GM21360 (cell line): ENCODE results near the gene ACTMAP.
"Not testable (repeated sequence)": the region's sequence is repeated elsewhere in the genome, so short reads cannot be mapped to it uniquely, and the experiment has no call there.

Experiments used
- ATAC-seq: cut with Tn5 transposase; IDR thresholded peaks from one replicate; pipeline ENCODE4 v1.9.1; 2021; ENCODE audit warnings: mild to moderate bottlenecking, moderate library complexity; ENCODE audit not compliant: unreplicated experiment

ACTMAP gene, protein sequence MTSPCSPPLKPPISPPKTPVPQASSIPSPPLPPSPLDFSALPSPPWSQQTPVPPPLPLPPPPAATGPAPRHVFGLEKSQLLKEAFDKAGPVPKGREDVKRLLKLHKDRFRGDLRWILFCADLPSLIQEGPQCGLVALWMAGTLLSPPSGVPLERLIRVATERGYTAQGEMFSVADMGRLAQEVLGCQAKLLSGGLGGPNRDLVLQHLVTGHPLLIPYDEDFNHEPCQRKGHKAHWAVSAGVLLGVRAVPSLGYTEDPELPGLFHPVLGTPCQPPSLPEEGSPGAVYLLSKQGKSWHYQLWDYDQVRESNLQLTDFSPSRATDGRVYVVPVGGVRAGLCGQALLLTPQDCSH

DNA sequence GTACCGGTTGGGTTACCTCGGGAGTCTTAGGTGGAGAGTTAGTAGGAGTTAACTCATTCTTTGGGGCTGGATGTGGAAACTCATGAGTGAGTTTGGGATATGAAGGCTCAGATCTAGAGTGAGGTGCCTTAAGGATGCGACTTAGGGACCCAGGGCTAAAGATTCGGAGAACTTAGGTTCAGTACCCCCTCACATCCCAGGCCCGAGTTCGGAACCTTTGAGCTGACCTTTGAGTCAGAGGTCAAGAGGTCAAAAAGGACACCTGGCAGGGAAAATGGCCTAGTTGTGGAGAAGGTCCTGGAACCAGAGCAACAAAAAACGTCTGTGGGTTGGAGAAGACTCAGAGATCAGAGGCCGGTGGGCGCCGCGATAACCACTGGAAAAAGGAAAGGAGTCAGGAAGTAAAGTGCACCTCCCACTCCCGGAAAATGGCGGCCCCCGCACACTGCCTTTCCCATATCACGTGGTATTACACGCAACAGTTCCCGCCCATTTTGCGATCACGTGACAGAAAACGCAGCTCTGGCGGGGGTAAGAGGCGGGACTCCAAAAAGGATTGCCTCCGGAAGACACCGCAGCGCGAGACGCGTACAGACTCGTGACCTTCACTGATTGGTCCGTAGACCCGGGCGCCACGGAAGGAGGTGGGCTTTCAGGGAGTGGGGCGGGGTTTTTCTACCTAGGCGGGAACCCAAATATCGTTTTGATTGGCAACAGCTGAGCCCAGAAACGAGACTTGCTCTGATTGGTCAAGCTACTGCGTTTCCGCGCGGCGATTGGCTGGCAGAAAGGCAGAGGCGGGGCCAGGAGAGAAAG lies at the start of gene ACTMAP:
TSS of gene ACTMAP (minus strand) at position 420 of the 816 bp plus-strand sequence. CDS start 674 bp downstream, outside the sequence.
- peak; percentile 79 for ATAC-seq

DNA sequence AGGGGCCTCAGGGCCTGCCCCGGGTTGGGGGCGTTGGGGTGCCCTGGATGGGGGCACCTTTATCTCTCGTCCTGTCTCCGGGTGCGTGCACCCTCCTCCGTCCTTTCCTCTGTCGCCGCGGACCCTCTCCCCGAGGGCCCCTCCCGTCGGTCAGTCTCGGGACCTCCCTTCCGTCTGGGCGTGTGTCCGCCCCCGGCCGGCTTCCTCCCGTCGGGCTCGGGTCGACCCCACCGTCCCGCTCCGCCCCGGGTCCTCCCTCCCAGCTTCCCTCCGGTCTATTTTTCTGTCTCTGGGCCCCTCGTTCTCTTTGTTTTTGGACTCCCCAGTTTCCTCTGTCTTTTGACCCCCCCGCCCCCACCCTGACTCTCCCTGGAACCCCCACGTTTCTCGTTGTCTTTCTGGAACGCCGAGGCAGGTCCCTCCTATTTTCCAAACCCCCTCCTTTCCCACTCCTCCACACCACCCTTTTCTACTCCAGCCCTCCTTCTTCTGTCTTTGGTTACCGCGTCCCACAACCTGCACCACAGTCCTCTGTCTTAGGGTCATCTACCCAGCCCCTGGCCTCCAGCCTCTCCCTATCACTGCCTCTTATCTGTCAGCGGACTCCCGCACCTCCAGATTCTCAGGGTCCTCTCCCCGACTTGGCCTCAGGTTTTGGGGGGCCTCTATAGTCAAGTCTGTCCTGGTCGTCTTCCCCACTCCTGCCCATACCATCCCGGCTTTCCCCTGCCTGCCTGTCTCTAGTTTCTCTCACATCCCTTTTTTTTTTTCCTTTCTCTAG lies 49.5 kb upstream of the ACTMAP start:
- no peak for ATAC-seq

DNA sequence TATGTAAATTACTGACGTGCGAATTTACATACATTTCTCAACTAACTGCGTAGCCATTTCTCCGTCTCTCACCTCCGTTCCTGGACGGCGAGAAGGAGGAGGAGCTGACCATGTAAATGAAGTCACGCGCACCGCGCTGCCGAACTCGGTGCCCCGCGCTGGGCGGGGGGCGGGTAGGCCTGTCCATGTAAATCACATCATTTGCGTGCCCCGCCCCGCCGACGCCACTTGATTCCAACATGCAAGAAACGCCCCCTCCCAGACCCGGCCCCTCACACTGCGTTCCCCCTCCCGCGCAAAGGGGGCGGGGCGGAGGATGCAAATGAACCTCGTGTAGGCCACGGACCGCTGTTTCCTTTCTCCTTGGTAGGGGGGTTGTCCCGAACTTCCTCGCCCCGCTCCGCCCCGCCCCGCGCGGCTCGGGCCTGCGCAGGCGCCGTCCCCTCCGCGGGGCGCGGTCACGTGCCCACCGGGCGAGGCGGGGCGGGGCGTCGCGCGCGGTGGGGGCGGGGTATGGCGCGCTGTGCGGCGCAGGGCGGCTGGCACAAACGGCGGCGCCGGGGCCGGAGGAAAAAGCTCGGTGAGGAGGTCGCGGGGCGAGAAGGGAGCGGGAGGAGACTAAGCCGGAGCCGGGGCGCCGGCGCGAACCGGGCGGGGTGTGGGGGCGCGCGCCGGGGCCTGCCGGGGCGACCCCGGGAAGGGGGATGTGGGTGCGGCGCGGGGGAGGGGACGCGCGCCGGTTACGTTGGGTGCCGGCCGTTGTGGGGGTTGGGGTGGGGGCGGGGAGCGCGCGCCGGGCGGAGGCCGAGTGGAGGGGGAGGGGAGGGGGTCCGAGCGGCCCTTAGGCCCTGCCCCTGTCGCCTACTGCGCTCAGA lies 48.6 kb upstream of the ACTMAP start, which contains the start of gene EGLN2:
TSS of gene EGLN2 (plus strand) at position 509 of the 875 bp plus-strand sequence. CDS start 1,382 bp downstream, outside the sequence.
- ATAC-seq, result peak; percentile 74

DNA sequence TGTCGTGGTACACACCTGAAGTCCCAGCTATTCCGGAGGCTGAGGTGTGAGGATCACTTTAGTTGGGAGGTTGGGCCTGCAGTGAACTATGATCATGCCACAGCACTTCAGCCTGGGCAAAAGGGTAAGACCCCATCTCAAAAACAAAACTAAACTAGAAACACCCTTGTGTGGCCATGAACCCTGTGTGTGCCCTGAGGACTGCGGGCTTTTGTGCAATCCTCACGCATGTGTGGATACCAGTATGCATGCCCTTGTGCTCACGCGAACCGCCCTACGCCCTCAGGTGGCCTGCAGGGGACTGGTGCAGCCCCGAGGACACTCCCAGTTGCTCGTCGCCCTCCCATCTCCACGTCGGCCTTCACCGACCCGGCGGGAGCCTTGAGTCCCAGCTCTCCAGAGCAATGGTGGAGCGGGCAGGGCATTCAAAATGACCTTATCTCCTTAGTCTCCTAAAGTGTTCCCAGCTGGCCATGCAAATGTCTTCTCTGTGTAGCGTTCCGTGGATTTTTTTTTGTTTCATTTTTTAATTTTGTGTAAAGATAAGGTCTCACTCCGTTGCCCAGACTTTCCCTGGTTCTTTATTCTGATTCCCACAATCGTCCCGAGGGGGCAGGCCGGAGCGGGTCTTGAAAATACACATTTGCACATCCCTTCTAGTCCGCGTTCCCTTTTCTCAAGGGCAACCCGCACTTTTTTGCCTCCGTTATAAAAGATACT lies 47.8 kb upstream of the ACTMAP start:
- peak; percentile 29 for ATAC-seq

DNA sequence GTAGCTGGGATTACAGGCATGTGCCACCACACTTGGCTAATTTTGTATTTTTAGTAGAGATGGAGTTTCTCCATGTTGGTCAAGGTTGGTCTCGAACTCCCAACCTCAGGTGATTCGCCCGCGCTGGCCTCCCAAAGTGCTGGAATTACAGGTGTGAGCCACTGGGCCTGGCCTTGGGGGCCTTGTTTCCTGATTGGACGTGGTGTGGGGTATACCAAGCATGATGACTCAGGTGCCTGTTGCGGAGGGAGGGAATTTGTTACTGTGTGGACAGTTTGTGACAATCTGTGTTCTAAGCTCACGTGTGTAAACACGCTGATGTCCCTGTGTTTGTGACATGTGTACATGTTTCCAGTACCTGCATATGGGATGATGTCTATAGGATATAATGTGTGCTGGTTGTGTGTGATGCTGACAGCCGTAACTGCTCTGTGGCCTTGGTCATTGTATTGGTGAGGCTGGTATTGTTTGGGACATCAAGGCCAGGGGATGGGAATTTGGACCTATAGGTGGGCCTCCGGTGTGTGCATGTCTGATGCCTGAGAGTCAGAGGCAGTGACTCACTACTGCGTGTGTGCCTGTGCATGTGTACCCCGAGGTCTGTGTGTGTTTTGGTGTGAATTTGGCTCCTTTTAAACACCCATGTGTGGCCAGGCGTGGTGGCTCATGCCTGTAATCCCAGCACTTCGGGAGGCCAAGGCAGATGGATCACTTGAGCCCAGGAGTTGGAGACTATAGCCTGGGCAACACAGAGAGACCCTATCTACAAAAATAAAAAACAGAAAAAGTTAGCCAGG lies 47.1 kb upstream of the ACTMAP start:
- ATAC-seq, result no peak

DNA sequence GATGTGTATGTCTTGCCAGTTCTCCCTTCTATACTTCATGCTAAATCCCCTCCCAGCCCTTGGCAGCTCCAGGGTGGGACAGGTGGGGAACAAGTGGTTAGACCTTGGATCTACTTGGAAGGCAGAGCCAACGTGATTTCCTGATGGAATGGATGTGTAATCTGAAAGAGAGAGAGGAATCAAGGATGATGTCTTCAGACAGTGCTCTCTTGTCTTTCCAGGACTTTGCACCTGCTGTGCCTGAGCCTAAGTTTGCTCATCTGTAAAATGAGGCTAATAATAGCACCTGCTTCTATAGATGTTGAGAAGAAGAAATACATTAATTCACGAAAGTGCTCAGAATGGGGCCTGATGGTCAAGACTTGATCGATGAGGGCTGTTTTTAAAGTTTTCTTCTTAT lies 41.7 kb upstream of the ACTMAP start:
- no peak for ATAC-seq

DNA sequence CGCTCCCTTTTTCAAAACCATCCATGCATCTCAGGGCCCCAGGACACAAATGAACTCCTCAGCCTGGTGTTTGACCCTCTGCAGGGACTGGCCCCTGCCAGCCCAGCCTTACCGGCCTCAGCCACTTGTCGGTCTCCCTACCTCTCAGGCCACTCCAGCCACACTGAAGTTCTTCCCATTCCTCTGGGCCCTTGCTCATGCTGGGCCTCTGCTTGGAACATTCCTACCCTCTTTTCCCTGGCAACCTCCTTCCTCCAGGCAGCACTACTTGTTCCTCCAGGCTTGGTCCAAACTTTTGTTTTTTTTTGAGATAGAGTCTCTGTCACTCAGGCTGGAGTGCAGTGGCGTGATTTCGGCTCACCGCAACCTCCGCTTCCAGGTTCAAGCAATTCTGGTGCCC lies 41.1 kb upstream of the ACTMAP start:
- ATAC-seq, result no peak

DNA sequence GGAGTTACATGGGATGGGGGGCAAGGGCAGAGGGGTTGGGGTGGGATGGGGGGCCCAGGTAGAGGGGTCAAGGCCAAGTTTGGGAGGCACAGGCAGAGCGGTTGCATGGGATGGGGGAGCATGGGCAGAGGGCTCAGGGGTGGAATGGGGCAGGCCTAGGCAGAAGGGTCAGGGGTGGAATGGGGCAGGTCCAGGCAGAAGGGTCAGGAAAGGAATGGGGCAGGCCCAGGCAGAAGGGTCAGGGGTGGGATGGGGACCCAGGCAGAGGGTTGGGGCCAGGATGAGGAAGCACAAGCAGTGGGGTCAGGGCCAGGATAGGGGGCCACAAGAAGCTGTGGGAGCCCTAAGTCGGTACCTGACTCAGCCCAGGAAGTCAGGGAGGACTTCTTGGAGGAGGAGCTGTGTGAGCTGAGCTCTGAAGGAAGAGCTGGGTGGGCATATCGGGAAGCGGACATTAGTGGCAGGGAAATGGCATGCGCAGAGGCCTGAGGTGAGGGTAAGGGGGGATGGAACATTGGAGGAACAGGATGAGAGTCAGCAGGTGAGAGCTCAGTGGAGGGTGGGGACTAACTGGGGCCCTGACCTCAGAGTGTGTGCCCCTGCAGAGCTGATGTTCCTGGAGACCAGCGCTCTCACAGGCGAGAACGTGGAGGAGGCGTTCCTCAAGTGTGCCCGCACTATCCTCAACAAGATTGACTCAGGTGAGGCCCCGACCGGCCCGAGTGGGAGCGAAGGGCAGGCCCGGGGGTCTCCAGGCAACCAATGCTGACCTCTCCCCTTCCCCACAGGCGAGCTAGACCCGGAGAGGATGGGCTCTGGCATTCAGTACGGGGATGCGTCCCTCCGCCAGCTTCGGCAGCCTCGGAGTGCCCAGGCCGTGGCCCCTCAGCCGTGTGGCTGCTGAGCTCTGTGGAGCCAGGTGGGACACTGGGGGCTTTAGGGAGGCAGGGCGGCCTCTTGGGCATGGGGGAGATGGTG lies 36.1 kb upstream of the ACTMAP start:
- no peak for ATAC-seq

DNA sequence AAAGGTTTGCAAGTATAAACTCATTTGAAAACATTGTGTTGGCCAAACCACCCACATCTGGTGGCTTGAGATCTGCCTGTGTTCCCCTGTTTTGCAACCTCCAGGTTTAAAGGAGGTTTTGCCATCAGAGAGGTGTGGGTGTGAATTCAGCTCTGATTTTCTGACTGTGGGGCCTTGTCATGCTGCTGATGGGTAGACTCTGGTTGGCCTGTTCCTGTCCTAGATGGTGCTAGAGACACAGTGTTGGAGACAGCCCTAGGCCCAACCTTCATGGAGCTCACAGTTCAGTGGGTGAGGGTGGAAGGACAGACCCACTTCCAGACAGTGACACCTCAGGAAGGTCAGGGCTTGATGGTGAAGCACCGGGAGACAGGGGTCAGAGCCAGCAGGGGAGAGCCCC lies 35.2 kb upstream of the ACTMAP start:
- no peak for ATAC-seq

DNA sequence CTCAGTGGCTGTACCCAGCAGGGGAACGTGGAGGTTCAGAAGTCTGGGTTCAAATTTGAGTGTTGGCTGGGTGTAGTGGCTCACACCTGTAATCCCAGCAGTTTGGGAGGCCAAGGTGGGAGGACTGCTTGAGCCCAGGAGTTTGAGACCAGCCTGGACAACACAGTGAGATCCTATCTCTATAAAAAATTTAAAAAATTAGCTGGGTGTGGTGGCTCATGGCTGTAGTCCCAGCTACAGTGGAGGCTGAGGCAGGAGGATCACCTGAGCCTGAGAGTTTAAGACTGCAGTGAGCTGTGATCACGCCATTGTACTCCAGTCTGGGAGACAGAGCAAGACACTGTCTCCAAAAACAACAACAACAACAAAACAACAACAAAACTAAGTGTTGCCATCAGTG lies 33.9 kb upstream of the ACTMAP start:
- ATAC-seq, result not testable (repeated sequence)

DNA sequence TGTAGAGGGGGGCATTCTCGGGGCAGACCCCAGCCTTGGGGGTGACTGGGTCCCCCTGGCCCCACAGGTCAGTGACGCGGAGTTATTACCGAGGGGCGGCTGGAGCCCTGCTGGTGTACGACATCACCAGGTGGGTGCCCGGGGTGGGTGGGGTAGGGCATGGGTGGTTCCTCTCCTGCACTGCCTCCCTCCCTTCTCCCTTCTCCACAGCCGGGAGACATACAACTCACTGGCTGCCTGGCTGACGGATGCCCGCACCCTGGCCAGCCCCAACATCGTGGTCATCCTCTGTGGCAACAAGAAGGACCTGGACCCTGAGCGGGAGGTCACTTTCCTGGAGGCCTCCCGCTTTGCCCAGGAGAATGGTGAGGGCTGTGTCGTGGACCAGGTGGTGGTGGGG lies 33.4 kb upstream of the ACTMAP start:
- no peak for ATAC-seq

DNA sequence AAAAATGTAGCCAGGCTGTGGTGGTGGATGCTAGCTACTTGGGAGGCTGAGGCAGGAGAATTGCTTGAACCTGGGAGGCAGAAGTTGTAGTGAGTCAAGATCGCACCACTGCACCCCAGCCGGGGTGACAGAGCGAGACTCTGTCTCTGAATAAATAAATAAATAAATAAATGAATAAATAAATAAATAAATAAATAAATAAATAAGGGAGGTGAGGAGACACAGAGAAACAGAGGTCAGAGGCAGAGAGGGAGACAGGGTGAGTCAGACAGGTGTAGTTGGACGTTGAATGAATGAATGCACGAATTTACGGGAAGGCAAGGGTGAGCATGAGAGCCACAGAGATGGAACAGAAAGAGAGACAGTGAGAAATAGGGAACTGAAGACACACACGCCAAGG lies 30.9 kb upstream of the ACTMAP start:
- no peak for ATAC-seq

DNA sequence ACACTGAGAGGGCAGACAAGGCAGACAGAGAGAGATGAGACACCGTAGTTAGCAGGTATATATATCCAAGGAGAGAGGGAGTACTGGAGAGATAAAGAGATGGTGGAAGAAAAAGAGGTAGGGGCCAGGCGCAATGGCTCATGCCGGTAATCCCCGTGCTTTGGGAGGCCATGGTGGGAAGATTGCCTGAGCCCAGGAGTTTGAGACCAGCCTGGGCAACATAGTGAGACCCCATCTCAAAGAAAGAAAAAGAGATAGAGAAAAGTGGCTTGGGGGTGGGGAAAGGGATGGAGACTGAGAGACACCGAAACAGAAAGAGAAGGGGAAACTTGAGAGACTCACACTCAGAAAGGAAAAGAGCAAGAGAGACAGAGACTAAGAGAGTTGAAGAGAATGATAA lies 30.3 kb upstream of the ACTMAP start:
- ATAC-seq, result no peak

DNA sequence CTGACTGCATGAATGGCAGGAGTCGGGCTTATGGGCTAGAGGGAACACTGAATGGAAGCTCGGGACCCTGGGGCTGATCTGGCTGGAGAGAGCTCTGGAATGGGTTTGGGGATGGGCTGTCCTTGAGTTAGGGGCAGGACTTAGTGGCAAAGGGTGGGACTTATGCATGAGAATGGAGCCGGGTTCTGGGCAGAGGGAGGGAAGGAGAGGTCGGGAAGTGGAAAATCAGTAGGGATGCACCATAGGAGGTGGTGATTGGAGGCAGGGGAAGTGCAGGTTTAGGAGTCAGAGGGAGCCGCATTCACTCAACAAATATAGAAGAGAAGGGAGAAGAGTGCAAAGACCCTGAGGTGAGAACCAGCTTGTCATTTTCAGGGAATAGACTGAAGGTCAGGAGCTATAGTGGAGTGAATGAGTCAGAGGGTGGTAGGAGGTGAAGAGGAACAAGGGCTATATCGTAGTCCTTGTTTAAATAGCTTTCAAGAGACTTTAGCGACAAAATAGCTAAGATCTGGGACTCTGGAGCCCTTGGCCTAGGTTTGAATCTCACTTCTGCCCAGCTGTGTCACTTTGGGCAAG lies 28.5 kb upstream of the ACTMAP start:
- no peak for ATAC-seq

DNA sequence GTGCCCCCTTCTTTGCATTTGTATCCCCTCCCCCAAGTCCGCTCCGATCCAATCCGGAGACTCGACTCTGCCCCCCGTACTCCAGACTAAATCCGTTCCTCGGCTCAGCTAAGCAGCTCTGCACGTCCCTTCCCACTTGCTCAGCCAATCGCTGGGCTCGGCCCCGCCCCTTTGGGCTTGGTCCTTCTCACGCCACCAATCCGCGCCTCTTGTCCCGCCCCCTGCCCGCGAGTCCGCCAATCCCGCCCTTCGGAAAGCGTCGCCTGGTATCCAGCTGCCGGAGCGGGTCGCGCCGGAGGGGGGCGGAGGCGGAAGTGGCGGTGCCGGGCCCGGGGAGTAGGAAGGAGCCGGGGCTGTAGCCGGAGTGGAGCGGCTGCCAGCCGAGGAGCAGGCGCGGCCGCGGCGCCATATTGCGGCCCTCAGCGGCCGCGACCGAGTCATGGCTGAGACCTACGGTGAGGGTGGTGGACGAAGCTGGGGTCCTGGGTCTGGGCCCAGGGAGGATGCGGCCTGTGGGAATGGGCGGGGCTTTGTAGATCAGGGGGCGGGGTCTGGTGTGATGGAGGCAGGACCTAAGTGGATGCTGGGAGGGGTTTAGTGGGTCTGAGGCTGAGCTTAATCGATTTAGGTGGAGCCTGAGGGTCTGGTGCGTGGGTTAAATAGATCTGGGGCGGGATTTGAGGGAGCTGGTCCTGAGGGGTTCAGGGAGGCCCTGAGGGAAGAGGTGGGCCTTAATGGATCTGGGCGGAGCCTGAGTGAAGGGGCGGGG lies 27.8 kb upstream of the ACTMAP start, which contains the start of gene RAB4B:
TSS of gene RAB4B (plus strand) at position 311 of the 769 bp plus-strand sequence. CDS start at position 440, 129 bp downstream.
- peak; percentile 52 for ATAC-seq

DNA sequence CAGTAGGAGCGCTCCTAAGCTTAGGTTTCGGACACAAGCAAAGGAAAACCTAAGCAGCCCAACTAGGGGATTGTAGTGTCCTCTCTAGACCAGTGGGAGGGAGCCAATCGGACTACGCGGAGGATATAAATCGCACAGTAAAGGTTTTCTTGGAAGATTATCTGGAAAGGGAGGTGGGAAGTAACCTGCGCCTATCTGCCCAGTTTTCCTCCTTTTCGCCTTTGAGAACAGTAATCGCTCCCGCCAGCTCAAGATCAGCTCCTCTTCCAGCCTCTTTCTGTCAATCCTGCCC lies 27.3 kb upstream of the ACTMAP start:
- no peak for ATAC-seq
